ENCODE measurements around the gene ARHGEF17.
"Not testable (repeated sequence)": the region's sequence is repeated elsewhere in the genome, so short reads cannot be mapped to it uniquely, and the experiment has no call there.

The ARHGEF17 gene

GRCh38 chr11:73274191-73274590 is 33.9 kb upstream of the ARHGEF17 start:
- not testable (repeated sequence) for FAIRE-seq

GRCh38 chr11:73274722-73275380 is 33.2 kb upstream of the ARHGEF17 start:
- FAIRE-seq = no peak

GRCh38 chr11:73275381-73275750 is 32.7 kb upstream of the ARHGEF17 start:
- FAIRE-seq = no peak

- no peak for FAIRE-seq
Observed at GRCh38 chr11:73277467-73277866, 30.6 kb upstream of the ARHGEF17 start.

GRCh38 chr11:73280626-73281025 is 27.4 kb upstream of the ARHGEF17 start:
- FAIRE-seq = no peak

- FAIRE-seq = no peak
Observed at GRCh38 chr11:73281201-73281741, 26.8 kb upstream of the ARHGEF17 start.

GRCh38 chr11:73281796-73282660 is 26.0 kb upstream of the ARHGEF17 start:
- no peak for FAIRE-seq

GRCh38 chr11:73283276-73284000 is 24.6 kb upstream of the ARHGEF17 start:
- FAIRE-seq = no peak

- no peak for FAIRE-seq
Observed at GRCh38 chr11:73284106-73284505, 24.0 kb upstream of the ARHGEF17 start.

GRCh38 chr11:73285721-73286120 is 22.4 kb upstream of the ARHGEF17 start:
- FAIRE-seq = no peak

GRCh38 chr11:73286240-73286810 is 21.8 kb upstream of the ARHGEF17 start:
- FAIRE-seq = no peak

GRCh38 chr11:73287400-73288101 is 20.5 kb upstream of the ARHGEF17 start:
- FAIRE-seq = no peak

- no peak for FAIRE-seq
Observed at GRCh38 chr11:73288192-73288872, 19.7 kb upstream of the ARHGEF17 start.

- FAIRE-seq = no peak
Observed at GRCh38 chr11:73288873-73289707, 19.0 kb upstream of the ARHGEF17 start.

GRCh38 chr11:73290536-73290935 is 17.5 kb upstream of the ARHGEF17 start:
- no peak for FAIRE-seq

GRCh38 chr11:73291196-73291595 is 16.9 kb upstream of the ARHGEF17 start:
- FAIRE-seq = no peak

GRCh38 chr11:73291781-73292524 is 16.1 kb upstream of the ARHGEF17 start:
- no peak for FAIRE-seq

- no peak for FAIRE-seq
Observed at GRCh38 chr11:73292525-73292894, 15.6 kb upstream of the ARHGEF17 start.

GRCh38 chr11:73293356-73293936 is 14.6 kb upstream of the ARHGEF17 start:
- no peak for FAIRE-seq

GRCh38 chr11:73294604-73295003 is 13.5 kb upstream of the ARHGEF17 start:
- FAIRE-seq = no peak

All from TTC549 (cell line).